BLaER1 treated with 17β-estradiol and CSF1 and Interleukin-3, amounts not matched to agents 10 nM and 100 nM (cell line): Measurements from ENCODE around the gene ST3GAL6.

Experiments
- H3K27ac ChIP-seq, 11 experiments: shearing (Covaris generic); formaldehyde crosslinking; 2 replicates each; pipeline ENCODE4 v1.8.1; 2022
- H3K27me3 ChIP-seq, 11 experiments: shearing (Covaris generic); formaldehyde crosslinking; 2 replicates each; pipeline ENCODE4 v1.8.1; 2022
- H3K36me3 ChIP-seq, 11 experiments: shearing (Covaris generic); formaldehyde crosslinking; 2 replicates each; pipeline ENCODE4 v1.8.1; 2022
- H3K4me1 ChIP-seq, 10 experiments: shearing (Covaris generic); formaldehyde crosslinking; 2 replicates each; pipeline ENCODE4 v1.8.1; 2022
- H3K4me2 ChIP-seq, 11 experiments: shearing (Covaris generic); formaldehyde crosslinking; 2 replicates each; pipeline ENCODE4 v1.8.1; 2022
- H3K4me3 ChIP-seq, 10 experiments: shearing (Covaris generic); formaldehyde crosslinking; 2 replicates each; pipeline ENCODE4 v1.8.1; 2022
- H3K9ac ChIP-seq, 11 experiments: shearing (Covaris generic); formaldehyde crosslinking; 2 replicates each; pipeline ENCODE4 v1.8.1; 2022
- H3K9me3 ChIP-seq, 11 experiments: shearing (Covaris generic); formaldehyde crosslinking; replicated peaks in 1 of 11; 2 replicates each; pipeline ENCODE4 v1.8.1; 2022
- H4K20me1 ChIP-seq, 11 experiments: shearing (Covaris generic); formaldehyde crosslinking; 2 replicates each; pipeline ENCODE4 v1.8.1; 2022
- Cebpa-rat ChIP-seq, 11 experiments: shearing (Covaris generic); IDR thresholded peaks; 2 replicates each; pipeline ENCODE4 v1.8.1; 2022

Gene ST3GAL6

GRCh38 chr3:98734735-98735134, 28.4 kb upstream of the ST3GAL6 start:
- Histone ChIP-seq H3K27me3 (no peaks in the 10 kb centered on the region), H3K4me2 (no peak overlapping the region), H3K27ac (no peak overlapping the region), H3K36me3 (no peaks in the 10 kb centered on the region; a peak in 1 of 22 replicates), H3K4me3 (no peak overlapping the region), H4K20me1 (no peaks in the 10 kb centered on the region), H3K9ac (no peak overlapping the region), H3K9me3 (peaks cover 18 to 32% (median 27%) of the 10 kb centered on the region in 11 experiments), H3K4me1 (peaks cover 0 to 44% (median 16%) of the 10 kb centered on the region in 10 experiments; a peak in 13 of 20 replicates)
- TF ChIP-seq Cebpa-rat (IDR thresholded peaks at IDR 0.05): no peak

GRCh38 chr3:98735296-98735695, 27.8 kb upstream of the ST3GAL6 start:
- Histone ChIP-seq H3K4me2 (no peak overlapping the region), H3K4me3 (no peak overlapping the region), H3K9ac (no peak overlapping the region), H4K20me1 (no peaks in the 10 kb centered on the region), H3K27me3 (no peaks in the 10 kb centered on the region), H3K4me1 (peaks cover 0 to 42% (median 12%) of the 10 kb centered on the region in 10 experiments; a peak in 13 of 20 replicates), H3K36me3 (no peaks in the 10 kb centered on the region; a peak in 1 of 22 replicates), H3K27ac (no peak overlapping the region), H3K9me3 (peaks cover 18 to 32% (median 27%) of the 10 kb centered on the region in 11 experiments)
- TF ChIP-seq Cebpa-rat (IDR thresholded peaks at IDR 0.05): no peak

GRCh38 chr3:98735761-98736269, 27.3 kb upstream of the ST3GAL6 start:
- Histone ChIP-seq H3K4me2 (no peak overlapping the region), H3K4me3 (no peak overlapping the region), H3K36me3 (no peaks in the 10 kb centered on the region; a peak in 1 of 22 replicates), H4K20me1 (no peaks in the 10 kb centered on the region), H3K27ac (no peak overlapping the region), H3K9me3 (peaks cover 18 to 32% (median 27%) of the 10 kb centered on the region in 11 experiments), H3K4me1 (peaks cover 0 to 38% (median 9%) of the 10 kb centered on the region in 10 experiments; a peak in 12 of 20 replicates), H3K27me3 (no peaks in the 10 kb centered on the region), H3K9ac (no peak overlapping the region)
- no peak for TF ChIP-seq Cebpa-rat (IDR thresholded peaks at IDR 0.05)

GRCh38 chr3:98737301-98737700, 25.8 kb upstream of the ST3GAL6 start:
- Histone ChIP-seq H3K36me3 (no peaks in the 10 kb centered on the region; a peak in 1 of 22 replicates), H3K4me2 (peak overlapping the region in 4 of 11 experiments; percentile 19 to 34 (median 26); a peak in 3 of 22 replicates), H3K9me3 (peaks cover 13 to 21% (median 18%) of the 10 kb centered on the region in 11 experiments), H3K4me3 (no peak overlapping the region), H4K20me1 (no peaks in the 10 kb centered on the region), H3K4me1 (peaks cover 0 to 30% (median 7%) of the 10 kb centered on the region in 10 experiments; a peak in 9 of 20 replicates), H3K27ac (no peak overlapping the region), H3K9ac (no peak overlapping the region), H3K27me3 (no peaks in the 10 kb centered on the region)
- no peak for TF ChIP-seq Cebpa-rat (IDR thresholded peaks at IDR 0.05)

GRCh38 chr3:98739266-98739665, 23.9 kb upstream of the ST3GAL6 start:
- H3K4me1 ChIP-seq: peaks cover 0 to 30% (median 7%) of the 10 kb centered on the region in 10 experiments; a peak in 9 of 20 replicates

GRCh38 chr3:98740324-98740723, 22.8 kb upstream of the ST3GAL6 start:
- Histone ChIP-seq H3K27me3 (no peaks in the 10 kb centered on the region), H3K9ac (no peak overlapping the region), H3K9me3 (no peaks in the 10 kb centered on the region), H3K4me3 (no peak overlapping the region), H3K4me2 (no peak overlapping the region), H4K20me1 (no peaks in the 10 kb centered on the region), H3K36me3 (no peaks in the 10 kb centered on the region), H3K27ac (no peak overlapping the region), H3K4me1 (peaks cover 0 to 30% (median 7%) of the 10 kb centered on the region in 10 experiments; a peak in 9 of 20 replicates)
- TF ChIP-seq Cebpa-rat (IDR thresholded peaks at IDR 0.05): no peak

More at GRCh38 chr3:98739266-98739665, 23.9 kb upstream of the ST3GAL6 start:
- Histone ChIP-seq H3K4me2 (peak overlapping the region in 4 of 11 experiments; percentile 34 to 43 (median 38); a peak in 5 of 22 replicates), H4K20me1 (no peaks in the 10 kb centered on the region), H3K36me3 (no peaks in the 10 kb centered on the region), H3K9ac (no peak overlapping the region), H3K4me3 (no peak overlapping the region), H3K27me3 (no peaks in the 10 kb centered on the region), H3K27ac (no peak overlapping the region; a peak in 1 of 22 replicates), H3K9me3 (peaks cover 0 to 1% (median 0%) of the 10 kb centered on the region in 11 experiments; a peak in 3 of 22 replicates)
- no peak for TF ChIP-seq Cebpa-rat (IDR thresholded peaks at IDR 0.05)

GRCh38 chr3:98741121-98741716, 21.9 kb upstream of the ST3GAL6 start:
- no peak overlapping the region for H3K4me2 ChIP-seq
- no peak for TF ChIP-seq Cebpa-rat (IDR thresholded peaks at IDR 0.05)
- peaks cover 0 to 30% (median 7%) of the 10 kb centered on the region in 10 experiments; a peak in 9 of 20 replicates for H3K4me1 ChIP-seq
- H3K36me3 ChIP-seq: no peaks in the 10 kb centered on the region
- no peak overlapping the region for H3K27ac ChIP-seq
- H3K9ac ChIP-seq: no peak overlapping the region
- H4K20me1 ChIP-seq: no peaks in the 10 kb centered on the region
- H3K27me3 ChIP-seq: no peaks in the 10 kb centered on the region
- H3K9me3 ChIP-seq: no peaks in the 10 kb centered on the region
- H3K4me3 ChIP-seq: no peak overlapping the region

- Histone ChIP-seq H3K36me3 (no peaks in the 10 kb centered on the region), H3K27me3 (no peaks in the 10 kb centered on the region), H3K27ac (no peak overlapping the region), H3K4me2 (no peak overlapping the region), H4K20me1 (no peaks in the 10 kb centered on the region), H3K4me3 (no peak overlapping the region), H3K4me1 (peaks cover 0 to 22% (median 3%) of the 10 kb centered on the region in 10 experiments; a peak in 6 of 20 replicates), H3K9me3 (no peaks in the 10 kb centered on the region), H3K9ac (no peak overlapping the region)
- no peak for TF ChIP-seq Cebpa-rat (IDR thresholded peaks at IDR 0.05)
Measured at GRCh38 chr3:98743071-98743470, 20.1 kb upstream of the ST3GAL6 start.

- Histone ChIP-seq H3K4me1 (peaks cover 0 to 11% (median 2%) of the 10 kb centered on the region in 10 experiments; a peak in 6 of 20 replicates), H3K36me3 (no peaks in the 10 kb centered on the region), H4K20me1 (no peaks in the 10 kb centered on the region), H3K27me3 (no peaks in the 10 kb centered on the region), H3K4me2 (no peak overlapping the region), H3K4me3 (no peak overlapping the region), H3K27ac (no peak overlapping the region), H3K9me3 (no peaks in the 10 kb centered on the region), H3K9ac (no peak overlapping the region)
- no peak for TF ChIP-seq Cebpa-rat (IDR thresholded peaks at IDR 0.05)
Measured at GRCh38 chr3:98744283-98744682, 18.9 kb upstream of the ST3GAL6 start.
